Forelimb muscle (tissue), 1 donor: Measurements from ENCODE around the gene ADGRL3. TPM values are rescaled to one million over a fixed set of nuclear protein-coding genes. Genes with fewer than 3 reads are reported as not detected.
"Not testable (repeated sequence)": the region's sequence is repeated elsewhere in the genome, so short reads cannot be mapped to it uniquely, and the experiment has no call there.

ENCODE experiments used
- DNase-seq: peaks from one replicate; pipeline ENCODE4 v3.0.0-alpha.2; 2013; ENCODE audit warnings: low read depth
- polyA plus RNA-seq: library from polyadenylated mRNA; unstranded; fragments of 120-200 nt; gene quantifications from one replicate; pipeline ENCODE4 v1.2.1, GENCODE V29; 2013; ENCODE audit not compliant: insufficient read length

ADGRL3 gene
- polyA plus RNA-seq, 1 donor = 19.5 TPM

DNA sequence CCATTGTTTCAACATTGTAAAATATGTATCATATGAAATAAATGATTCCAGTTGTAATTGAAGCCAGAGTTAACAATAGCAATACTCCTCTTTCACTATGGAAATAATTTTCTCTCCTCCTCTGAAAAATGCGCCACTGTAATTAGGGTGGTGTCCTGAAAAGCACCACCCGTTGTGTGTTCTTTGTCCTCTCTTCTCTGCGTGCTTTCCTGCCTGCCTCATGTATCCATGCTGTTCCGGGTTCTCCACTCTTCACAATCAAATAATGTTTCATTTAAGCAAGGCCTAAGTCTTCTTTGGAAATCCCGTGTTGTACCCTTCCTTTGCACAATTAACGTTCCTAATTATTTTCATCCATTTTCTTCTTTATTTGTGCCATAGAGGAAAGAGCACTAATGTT is 293.3 kb downstream of the ADGRL3 start:
- no peak for DNase-seq

DNA sequence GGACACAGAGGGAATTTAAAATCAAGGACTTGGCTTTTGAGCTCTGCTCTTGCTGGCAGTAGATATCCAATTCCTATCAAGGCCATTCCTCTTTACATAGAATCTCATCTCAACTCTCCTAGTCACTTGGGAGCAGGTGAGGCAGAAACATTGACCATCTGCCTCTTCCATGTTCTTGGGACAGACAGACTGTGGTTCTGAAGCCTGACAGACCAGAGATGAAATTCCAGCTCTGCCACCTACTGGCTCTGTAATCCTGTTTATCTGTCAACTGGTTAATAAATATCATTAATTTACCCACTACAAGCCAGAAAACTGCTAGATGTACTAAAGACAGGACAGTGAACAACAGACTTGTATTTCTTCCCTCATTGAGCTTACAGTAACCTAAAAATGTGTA is 300.8 kb downstream of the ADGRL3 start:
- no peak for DNase-seq

DNA sequence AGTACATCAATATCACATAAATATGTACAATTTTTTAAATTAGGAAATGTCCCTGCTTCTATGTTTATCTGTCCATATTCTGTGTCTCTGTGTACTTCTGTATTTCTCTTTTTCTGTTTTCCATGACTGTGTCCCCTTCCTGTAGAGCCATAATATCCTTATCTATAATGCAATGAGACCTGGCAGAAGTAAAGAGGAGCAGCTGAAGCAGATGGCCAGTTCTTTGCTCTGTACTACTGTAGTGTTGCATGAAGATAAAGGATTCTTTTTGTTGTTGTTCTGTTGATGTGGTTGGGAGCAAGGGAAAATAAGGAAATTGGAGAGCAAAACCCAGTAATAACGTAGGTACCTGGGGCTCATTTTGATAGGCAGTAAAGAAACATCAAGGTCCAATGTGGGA is 301.7 kb downstream of the ADGRL3 start:
- DNase-seq = no peak

DNA sequence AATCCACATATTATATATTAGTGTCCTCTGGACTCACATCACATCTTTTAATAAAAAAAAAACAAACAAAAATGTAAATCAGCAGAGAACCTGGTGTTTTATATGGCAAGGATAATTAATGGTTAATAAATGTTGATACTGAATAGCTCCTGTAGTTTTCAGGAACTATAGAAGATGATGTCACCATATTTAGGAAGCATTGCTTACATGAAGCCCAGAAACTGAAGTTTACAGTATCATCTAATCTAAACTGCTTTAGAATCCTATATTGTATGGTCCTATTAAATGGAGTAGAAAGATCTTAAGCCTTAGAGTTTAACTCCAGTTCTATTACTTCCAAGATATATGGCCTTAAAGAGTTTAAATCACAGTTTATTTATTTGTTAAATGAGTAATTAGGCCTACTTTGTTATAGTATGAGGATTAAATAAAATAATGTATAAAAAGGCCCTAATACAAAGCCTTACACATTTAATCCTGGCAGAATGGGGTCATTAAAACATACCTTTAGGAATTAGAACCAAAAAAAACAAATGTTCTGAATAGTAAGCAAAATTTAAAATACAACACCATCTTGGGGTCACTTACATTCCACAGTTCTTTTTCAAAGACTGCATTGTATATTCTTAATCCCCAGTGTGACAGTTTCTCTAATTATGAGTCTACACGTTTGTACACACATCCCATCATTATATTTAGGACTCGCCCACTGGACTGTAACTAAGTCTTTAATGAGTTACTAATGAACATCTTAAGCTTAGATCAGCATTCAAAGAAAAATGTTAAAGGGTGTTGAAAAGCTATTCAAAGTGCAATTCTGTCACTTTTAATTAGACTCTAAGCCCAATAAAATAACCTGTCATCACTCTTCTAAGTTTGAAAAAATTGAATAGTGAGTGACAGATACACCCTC is 305.9 kb downstream of the ADGRL3 start:
- no peak for DNase-seq

DNA sequence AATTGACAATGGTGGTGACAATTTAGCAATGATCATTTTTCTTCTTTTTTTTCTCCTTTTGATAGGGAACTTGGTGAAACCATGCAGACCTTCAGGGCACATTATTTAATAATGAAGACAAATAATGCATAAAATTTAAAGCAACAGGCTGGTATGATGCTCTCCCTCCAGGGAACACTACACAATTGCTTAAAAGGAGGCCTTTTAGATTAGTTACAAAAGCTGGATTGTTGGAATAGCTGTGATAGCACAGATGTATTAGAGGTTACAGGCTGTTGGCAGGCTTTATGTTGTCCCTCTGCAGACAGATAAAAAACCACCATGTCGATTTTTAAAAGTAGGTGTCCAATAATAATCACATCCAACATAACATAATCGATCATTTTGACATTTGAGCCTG is 307.0 kb downstream of the ADGRL3 start:
- DNase-seq = no peak

DNA sequence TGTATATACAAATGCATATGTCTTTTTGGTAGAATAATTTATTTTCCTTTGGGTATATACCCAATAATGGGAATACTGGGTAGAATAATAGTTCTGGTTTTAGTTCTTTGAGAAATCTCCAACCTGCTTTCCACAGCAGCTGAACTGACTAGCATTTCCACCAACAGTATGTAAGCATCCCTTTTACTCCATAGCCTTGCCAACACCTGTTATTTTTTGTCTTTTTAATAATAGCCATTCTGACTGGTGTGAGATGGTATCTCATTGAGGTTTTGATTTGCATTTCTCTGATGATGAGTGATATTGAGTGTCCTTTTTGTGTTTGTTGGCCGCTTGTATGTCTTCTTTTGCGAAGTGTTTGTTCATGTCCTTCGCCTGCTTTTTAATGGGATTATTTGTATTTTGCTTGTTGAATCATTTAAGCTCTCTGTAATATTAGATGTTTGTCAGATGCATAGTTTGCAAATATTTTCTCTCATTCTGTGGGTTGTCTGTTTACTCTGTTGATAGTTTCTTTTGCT is 309.7 kb downstream of the ADGRL3 start:
- not testable (repeated sequence) for DNase-seq

DNA sequence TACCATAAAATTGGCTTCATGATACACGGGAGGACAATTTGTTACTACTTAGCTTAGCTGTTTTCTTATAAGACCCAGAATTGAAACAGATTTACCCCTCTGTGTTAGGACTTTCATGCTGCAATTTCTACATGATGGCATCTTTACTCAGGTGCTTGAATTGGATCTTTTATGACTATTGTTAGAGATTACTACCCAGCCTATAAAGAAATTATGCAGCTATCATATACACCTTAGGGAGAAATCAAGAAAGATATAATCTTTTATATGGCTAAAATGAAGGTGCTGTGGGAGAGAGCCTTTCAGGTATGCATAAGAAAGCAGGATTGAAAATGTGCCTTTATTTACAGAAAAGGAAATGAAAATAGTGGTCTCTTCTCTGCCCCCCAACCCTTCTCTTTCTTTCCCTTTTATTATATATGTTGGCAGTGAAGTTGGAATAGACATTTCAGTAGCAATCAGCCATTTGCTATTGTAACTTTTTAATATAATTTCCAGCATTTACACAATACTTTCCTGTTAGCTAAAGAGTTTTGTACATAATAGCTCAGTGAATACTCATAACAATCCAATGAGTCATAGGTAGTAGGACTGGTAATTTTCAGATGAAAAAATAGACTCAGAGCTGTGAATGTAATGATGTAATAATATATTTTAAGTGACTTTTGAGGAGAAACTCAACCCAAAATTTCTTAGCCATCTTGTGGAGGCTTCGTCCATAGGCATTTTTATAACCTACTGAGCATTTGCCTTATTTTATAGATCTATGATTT is 311.8 kb downstream of the ADGRL3 start:
- no peak for DNase-seq

DNA sequence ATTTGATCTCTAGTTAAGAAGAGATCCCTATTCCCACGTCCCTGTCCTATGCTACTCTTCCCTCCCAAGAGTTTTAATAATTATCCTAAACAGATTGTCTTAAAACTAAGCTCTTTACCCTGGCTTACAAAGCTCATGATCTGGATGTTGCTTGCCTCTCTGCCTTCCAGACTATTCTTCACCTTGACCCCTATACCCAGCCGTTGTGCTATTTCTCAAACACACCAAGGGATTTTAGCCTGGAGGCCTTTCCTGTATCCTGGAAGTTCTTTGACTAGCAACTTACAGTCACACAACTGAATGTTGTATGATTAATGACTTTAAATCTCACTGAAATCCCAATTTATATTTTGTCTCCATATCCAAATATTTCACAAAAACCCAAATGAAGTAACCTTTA is 314.9 kb downstream of the ADGRL3 start:
- no peak for DNase-seq

DNA sequence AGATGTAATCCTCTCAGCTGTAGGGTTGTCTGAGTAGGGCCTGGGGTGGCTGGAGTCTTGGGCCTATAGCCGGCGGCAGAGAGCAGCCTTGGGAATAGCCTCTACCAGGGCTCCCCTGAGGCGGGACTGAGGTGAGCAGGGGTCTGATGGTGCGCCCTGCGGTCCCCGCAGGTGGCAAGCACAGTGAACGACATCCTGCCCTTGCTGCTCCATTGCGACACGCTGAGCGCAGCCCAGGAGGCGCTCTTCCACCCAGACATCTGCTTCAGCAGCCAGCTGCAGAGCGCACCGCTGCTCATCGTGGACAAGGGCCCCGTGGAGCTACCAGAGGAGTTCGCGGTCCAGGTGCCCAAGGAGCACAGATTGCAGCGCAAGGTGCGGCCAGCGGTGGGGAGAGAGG is 317.0 kb downstream of the ADGRL3 start:
- DNase-seq = no peak

DNA sequence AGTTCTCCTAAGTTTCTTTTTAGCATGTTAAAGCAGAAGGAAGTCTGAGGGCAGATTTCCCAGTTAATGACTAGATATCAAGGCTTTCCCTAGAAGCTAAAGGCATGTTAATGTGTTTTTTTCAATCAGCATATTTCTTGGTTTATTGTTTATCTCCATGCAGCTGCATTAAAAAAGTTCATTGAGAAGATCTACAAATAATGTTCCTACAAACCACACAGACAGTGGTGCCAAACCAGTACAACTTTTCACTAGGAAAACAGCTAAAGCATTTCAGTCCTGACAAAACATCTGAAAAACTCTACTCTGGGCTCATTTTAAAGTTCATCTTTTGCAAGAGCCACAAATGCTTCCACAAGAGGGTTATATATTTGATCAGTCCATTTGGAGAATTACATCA is 320.0 kb downstream of the ADGRL3 start:
- DNase-seq = no peak

DNA sequence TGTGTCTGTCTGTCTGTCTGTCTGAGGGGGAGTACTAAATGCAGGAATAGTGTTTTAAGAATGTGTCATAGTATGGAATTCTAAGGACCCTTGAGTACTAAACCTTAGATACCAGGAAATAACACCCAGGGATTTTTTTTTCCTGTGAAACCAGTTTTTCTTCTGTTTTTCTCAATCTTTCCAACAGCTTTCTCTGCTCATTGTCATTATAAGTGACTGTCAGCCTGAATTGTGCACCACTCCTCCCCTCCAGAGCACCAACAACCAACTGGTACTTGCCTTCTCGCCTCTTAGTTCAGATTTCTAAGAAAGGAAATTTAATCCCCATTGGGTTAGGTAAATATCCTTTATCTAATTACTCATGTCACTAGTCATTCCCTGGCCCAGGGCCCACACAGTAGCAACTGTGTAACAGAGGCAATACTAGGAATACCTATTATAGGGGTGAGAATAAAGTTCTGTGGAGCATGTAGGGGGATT is 320.6 kb downstream of the ADGRL3 start:
- DNase-seq = no peak

DNA sequence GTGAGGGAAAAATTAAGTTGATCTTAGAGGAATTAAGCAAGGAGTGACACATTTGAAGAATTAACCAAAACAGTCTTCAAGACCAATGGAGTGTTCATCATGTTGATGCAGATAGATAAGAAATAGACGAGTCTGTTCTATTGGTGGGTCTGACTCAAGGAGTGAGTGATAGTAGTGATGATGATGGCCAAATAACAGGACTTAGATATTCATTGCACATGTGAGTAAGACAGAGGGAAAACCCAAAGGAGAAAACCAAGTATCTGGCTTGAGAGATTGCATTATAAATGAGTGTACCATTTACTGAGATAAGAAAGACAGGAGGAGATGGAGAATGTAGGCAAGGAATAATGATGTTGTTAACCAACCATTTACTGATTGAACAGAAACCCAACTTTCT is 321.3 kb downstream of the ADGRL3 start:
- no peak for DNase-seq

DNA sequence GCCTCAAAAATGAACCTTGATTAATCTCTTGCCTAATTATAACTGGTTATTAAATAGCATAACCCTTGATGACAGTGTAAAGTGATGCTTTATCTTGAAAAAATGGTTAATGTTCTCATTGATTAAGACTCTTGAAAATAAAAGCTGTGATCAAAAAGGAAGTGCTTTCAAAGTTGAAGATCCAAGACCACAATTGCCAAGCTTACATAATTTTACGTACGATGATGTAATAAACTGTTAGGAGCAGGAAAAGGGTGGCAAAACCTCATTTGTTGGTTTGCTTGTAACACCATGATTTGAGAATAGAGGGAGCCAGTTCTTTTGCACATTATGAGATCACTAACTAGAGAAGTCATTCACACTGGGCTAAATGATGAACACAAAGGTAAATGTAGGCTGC is 322.2 kb downstream of the ADGRL3 start:
- DNase-seq = no peak

DNA sequence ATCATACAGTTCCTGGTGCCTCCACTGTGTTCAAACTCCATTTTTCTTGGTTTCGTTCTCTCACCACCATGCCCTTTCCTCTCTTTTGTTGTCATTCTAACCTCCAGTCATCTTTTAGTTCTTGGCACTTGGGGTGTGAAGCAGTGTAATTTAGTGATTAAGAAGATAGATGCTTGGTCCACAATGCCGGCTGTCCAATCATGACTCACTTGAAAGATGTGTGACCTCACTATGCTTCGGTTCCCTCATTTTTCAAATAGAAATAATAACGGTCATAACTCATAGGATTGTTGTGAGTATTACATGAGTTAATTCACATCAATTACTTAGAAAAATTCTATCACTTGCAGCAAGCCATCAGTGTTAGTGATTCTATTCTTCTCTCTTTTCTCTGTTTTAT is 327.8 kb downstream of the ADGRL3 start:
- DNase-seq = no peak

DNA sequence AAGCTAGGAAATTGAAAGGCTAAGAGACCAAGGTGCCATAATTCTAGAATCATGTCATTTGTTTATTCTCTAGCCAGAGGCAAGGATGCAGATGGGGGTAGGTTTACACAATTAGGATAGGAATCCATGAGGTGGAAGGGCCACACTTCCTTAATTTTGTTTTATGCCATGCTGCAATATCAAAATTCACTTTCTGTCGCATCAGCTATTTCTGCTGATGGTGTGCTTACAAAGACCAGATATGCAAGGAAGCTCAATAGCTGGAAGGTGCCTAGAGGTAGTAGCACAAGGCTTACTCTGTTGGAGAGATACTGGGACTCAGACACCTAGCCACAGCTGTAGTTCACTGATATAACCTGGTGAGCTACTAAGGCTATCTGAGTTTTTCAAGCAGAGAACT is 328.5 kb downstream of the ADGRL3 start:
- DNase-seq = no peak

DNA sequence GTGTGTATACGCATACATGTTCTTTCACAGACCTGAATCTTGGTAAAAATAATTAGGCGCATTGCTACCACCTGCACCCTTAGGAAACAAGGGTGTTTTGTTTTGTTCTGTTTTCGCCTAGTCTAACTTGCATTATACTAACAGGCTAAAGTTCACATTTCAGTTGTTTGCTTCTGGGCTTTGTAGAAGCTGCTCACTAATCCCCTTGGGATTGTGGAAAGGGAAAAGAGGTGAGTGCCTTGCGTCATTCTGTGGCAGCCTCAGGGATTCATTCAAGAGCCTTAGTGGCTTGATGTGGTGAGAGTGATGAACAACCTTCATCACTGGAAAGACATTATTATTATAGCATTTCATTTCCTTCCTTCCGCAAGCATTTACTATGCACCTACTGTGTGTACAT is 331.1 kb downstream of the ADGRL3 start:
- DNase-seq = no peak

DNA sequence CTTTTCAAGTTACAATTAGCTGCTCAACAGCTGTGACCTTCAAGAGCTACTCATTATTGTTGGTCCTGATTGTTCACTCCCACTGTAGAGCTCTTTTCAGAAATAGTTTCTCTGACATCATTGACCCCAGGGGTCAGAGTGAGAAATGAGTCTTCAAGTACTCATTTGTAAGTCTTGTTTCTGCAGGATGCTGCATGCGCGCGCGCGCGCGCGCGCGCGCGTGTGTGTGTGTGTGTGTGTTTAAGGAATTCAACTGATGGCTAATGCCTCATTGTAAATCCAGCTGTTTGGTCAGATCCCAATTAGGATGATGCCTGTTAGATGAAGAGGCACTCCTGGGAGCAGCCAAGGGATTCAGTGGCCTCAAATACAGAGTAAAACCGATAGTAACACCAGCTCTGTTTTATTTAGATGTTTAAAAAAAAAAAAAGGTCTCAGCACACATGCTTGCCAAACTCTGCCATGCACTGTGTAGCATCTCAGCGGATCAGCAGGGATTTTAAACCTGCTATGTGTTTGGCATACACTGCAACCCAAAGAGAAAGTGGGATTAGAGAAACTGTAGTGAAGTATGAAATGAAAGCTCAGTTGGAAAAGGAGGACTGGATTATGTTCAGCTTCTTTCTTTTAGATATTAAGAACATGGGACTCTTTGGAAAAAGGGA is 332.3 kb downstream of the ADGRL3 start:
- DNase-seq = no peak

DNA sequence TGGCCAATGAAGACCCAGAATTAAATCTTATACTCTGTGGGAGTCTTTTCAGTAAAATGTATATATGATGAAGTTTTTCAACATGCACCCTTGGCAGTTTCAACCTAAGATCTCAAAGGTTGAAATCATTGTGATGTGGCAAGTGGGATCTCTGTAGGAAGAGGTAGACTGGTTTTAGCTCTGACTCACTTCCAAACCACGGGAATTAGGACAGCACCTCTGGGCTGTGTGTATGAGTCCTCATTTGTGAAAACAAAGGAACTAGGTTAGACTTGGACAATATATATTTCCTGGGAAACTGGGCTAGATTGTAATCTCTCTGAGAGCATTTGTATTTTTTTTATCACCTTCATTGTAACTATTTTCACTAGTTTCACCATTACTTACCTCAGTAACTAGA is 333.0 kb downstream of the ADGRL3 start:
- DNase-seq = no peak

DNA sequence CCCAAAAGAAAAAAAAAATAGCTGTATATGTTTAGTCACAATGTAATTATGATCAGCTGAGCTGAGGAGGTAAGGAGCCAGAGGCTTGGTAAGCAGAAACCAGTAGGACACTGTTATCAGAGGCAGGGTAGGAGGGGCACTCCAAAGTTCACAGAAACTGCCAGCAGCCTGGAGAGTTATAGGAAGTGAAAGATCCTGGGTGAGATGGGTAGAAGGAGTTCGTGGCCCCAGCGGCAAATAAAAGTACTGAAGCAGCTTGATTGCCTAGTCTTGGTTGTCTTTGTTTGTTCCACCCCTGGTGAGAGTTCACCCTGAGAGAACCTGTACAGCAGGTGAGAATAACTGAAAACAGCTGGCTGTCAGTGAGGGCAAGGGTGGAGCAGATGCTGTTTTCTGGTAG is 340.8 kb downstream of the ADGRL3 start:
- no peak for DNase-seq

DNA sequence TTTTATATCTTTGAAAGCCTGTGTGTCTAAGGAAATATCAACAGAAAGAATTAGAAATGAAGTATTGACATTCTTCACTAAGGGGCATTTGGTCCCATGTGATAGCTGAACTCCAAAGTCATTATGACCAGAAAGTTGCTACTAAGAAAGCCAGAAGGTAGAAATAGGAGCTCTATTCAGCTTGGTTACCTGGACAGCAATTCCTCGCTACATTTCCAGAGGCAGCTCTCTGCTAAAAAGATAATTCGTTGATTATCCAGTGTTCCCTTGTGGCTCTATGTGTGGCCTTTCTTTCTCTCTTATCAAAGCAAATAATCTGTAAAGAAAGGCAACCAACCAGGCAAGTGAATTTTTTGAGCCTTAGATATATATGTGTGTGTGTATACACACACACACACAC is 341.3 kb downstream of the ADGRL3 start:
- no peak for DNase-seq

DNA sequence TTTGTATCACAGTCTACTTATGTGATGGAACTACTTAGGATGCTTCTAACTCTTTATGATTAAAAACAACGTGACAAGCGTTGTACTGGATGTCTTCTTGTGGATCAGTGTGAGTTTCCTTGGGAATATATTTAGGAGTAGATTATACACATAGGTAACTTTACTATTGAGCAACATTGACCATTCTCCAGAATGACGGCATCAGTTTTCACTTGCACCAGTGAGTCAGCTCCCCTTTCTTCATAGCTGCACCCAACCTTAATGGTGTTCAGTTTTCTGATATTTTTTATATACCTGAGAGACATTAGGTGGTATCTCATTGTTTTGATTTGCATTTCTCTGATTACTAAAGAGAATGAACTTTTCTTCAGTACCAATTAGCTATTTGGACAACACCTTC is 343.9 kb downstream of the ADGRL3 start:
- DNase-seq = no peak

DNA sequence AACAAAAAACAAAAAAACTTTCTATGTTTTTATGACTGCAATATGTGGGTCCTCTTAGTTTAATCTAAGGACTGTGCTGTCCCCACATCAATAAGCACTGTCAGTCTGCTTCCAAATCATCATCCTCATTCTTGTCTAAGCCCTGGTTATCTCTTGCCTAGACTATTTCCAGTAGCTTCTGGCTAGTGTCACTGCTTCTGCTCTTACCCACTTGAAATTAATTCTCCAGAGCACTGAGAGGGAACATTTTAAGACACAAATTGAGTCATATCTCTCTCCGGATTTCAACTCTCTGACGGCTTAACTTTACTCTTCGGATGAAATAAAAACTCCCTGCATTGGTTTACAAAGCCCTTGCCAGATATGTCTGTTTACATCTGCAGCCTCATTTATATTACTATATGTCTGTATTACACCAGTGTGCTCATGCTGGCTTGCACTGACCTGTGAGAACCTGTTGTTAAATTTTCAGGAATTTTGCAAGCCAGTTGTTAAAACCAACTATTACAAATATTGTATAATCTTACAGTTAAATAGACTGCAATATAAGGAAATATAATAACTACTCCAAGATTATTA is 345.9 kb downstream of the ADGRL3 start:
- no peak for DNase-seq
